Raji (cell line): Measurements from ENCODE around the gene ACOT7.

Experiments
- POLR2A ChIP-seq: IDR thresholded peaks from 2 replicates; pipeline ENCODE4 v1.6.1; 2011; ENCODE audit warnings: low read depth, low read length, control low read depth; ENCODE audit not compliant: insufficient read depth

The ACOT7 gene

DNA sequence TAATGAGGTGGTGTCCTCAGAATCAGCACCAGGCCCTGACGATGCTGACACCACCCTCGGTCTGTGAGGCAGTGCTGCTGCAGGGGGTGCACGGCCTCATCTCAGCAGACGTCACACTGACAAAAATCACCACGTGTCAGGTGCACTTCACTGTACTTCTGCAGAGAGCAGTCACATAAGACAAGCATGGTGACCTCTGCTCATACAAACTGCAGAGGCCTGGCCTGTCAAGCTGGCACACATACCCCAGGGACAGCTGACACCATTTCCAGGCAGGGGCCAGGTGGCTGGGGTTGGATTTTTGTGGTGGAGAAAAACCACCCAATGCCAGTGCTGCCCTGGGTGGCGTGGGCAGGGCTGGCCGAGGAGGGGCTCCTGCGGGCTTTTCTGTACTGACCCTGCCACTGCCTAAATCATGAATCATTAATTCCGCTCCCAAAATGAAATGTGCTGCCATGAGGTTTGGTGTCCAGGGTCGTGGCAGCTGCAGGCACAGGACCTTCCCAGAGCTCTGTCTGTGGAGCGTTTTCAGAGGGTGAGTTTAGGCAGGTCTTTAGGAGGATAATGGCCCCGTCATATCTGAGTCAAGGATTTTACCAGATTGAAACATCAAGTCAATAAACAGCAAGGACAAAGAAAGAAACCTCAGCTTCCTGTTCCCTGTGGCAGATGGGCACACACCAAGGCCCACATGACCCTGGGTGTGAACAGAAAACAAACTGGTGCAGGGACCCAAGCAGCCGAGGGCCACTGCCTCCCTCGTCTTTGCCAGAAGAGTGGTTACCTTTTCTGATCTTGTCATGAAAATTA lies 99.3 kb downstream of the ACOT7 start:
- TF ChIP-seq POLR2A, result no peak

DNA sequence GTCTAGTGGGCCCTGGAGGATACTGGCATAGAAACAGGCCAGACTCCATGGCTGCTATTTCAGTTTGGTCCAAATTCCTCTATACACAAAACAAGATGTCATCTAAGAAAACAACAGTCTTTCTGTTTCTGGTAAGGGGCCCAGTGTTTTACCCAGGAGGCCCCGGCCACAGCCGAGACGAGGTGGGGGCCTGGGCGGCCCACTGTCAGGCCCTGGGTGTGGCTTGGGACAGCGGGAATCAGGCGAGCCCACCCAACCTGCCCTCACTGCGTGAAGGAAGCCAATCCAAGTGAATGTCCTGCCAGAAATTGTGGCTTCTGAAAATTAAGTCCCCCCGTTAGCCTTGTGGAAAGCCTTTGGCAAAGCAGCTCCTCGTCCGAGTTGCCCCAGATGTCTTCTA lies 101.5 kb downstream of the ACOT7 start:
- TF ChIP-seq POLR2A, result no peak

DNA sequence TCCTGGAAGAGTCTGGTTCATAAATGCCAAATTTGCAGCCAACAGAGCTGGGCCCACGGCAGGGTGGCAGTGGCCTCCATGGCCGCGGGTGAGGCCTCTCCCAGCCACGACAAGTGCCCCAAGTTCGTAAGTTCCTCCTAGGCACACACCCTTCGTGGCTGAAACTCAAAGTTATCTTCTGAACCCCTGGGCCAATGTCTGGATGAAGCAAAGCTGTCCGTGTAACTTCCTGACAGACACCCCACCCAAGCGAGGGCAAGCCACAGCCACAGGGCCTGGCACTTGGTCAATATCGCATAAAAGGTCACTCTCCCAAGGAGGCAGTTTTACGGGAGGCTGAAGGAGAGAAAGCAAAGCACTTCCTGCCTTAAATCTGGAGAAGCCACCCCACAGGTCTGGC lies 104.9 kb downstream of the ACOT7 start:
- TF ChIP-seq POLR2A, result no peak

DNA sequence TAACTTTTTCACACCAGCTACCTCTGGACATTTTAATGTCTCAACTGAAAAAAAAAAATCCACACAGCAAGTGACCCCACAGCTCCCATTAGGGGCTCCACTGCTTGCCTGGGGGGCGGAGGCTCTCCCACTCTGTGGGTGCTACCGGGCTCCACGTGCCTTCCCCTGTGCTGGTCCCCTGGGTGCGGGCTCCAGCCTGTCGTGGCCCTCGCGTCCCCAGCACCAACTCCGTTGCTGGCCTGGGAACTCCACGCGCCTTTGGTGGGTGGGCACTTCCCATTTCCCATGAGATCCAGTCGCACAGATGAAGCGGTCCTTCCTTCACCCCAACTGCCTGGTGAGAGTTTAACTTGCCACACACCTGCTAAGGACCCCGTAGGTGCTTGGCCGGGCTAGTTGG lies 105.5 kb downstream of the ACOT7 start:
- TF ChIP-seq POLR2A, result no peak

DNA sequence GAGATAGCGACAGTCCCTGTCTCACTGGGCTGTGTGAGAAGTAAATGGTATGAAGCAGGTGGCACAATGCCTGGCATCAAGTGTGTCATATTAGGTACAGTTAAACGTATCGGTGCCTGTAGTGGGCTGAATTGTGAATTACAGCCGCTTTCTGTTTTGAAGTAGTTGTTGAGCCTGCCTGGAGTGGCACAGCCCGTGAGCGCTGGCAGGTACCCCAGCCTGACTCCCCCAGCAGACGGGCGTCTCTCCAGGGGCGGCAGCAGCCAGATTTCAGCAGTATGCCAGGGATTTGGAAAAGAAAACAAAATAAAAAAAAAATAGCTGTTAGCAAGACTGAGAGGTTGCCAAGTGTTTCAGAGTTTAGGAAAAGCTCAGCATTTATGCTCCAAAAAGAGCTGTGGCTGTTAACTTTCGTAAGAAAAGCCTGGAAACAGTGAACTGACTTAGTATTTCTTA lies 106.1 kb downstream of the ACOT7 start:
- TF ChIP-seq POLR2A, result no peak

DNA sequence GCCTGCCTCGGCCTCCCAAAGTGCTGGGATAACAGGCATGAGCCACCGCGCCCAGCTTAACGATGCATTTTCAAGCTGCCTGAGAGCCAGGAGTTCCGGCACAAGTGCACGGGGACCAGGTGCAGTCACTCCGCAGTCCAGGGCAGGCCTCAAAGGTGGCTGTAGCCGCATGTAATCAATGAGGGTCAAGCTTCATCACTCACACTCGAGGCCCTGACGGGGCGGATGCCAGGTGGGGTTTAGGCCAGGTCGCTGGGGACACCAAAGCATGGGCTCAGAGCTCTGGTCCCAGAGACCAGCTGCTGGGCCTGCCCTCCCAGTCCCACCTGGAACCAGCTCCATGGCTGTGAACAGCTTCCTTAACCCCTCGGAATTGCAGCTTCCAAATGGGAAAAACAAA lies 106.5 kb downstream of the ACOT7 start:
- TF ChIP-seq POLR2A, result no peak

DNA sequence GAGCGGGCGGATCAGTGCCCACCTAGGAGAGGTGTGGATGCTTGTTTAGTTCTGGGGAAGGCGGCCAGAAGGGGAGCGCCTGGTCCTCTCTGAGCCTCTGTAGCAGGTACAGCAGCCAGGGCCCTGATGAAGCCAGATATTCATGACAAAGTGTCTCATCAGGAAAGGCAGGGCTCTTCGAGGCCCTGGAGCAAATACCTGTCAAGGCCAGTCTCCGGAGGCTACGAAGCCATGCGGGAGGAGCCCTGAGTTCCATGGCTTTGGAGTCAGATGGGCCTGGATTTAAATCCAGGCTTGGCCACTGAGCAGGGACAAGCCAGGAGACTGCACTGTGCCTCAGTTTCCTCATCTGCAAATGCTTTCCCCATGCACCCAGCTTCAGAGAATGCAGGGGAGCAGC lies 107.3 kb downstream of the ACOT7 start:
- no peak for TF ChIP-seq POLR2A

DNA sequence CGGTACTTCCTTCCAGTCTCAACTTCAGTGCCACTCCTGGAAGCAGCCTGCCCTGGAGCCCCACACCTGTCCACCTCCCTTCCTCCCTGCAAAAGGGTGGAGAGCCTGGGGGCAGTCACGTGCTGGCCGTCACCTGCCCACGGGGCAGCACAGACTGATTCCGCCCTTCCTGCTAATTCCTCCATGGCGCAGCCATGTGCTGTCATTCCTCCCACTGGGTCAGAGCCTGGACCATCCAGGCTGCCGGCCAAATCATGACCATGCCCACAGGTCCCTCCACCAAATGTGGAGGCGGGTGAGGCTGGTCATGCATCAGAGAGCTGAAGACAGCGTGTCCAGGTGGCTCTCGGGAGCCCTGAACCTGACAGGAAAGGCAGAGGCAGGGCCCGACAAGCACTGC lies 108.2 kb downstream of the ACOT7 start:
- TF ChIP-seq POLR2A, result no peak

DNA sequence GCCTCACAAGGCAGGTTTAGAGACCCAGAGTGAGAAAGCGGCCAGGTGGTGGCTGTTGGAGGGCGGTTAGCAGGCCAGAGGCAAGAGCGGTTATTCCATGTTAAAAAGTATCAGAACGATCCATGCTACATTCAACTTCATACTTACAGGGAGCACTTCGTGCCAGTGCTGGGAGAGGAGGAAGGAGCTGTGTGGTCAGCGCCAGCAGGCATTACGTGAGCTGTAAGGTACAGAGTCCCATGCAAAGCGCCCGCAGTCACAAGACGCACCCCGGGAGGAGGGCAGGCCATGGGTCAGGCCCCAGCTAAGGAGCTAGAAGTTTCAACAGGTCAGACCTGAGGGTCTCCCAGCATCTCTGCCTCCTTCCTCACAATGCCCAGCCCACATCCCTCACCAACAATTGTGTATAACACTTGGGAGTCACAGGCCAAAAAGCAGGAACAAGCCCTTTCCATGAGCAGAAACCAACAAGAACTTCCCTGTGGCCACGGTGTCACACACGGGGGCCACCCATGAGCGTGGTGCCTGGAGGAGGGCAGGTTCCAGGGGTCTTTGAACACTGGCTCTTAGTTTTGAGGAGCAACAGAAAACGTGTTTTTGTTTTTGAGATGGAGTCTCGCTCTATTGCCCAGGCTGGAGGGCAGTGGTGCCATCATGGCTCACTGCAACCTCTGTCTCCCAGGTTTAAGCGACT lies 110.8 kb downstream of the ACOT7 start:
- TF ChIP-seq POLR2A, result no peak

DNA sequence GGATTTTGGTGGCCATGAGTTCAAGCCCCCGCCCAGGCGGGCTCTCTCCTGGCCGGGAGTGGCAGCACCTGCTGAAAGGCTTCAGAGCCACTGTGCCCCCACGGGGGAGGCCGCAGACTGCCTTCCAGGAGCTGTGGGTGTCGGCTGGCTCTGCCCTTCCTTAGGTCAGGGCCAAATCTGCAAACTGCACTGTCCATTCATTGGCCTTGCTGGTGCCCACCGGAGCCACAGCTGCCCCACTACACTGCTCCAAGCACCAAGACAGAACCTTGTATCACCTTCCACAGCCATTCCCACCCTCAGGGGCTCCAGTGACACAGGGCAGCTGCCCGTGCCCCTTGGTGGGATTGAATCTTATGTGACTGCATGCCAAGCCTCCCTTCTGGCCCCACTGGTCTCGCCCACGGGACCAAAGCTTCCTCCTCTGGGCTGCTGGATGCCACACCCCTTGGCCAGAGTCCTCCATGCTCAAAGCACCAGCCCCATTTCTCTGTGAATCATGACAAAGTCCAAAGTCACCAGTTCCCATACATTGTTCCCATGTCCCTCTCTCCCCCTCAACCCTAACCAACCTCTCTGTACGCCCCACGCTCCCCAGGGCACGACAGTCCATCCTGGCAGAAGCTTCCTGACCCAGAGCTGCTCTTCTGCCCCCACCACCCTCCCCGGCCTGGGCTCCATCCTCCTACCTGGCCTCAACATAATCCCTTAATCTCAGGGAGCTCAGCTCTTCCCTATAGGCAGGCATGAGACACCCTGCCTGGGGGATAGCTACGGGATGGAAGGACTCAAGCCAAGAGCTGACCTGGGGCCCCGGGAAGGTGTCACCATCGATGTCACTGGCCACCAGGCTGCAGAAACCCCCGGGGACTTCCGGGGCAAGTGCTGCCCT lies 111.8 kb downstream of the ACOT7 start:
- no peak for TF ChIP-seq POLR2A

DNA sequence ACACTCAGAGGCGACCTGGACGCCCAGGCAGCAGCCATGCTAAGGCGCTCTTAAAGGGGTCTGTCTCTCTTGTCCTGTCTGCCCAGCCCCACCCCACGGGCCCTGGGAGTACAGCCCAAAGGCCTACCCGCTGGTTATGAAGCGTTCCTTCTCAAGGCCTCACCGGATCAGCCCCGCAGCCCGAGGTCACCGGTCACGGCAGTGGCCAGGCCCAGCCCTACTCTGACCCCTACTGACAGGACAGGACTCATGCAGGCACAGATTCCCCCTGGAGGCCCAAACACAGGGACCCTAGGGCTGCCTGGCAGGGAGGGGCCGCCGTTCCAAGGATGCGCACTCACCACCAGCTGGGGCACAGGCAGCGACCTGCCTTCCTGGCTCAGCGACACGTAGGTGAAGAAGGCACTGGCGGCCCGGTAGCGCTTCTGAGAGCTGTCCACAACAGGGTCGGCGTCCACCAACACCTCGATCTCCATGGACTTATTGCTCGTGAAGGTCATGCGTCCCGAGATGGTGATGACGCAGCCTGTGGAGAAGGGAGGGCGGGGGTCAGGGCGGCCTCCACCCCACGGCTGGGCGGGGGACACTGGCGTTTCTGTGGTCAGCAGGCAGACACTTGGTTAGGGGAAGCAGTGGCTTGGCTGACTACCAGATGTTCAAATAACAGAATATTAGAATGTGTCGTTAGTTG lies 112.7 kb downstream of the ACOT7 start:
- TF ChIP-seq POLR2A, result no peak

DNA sequence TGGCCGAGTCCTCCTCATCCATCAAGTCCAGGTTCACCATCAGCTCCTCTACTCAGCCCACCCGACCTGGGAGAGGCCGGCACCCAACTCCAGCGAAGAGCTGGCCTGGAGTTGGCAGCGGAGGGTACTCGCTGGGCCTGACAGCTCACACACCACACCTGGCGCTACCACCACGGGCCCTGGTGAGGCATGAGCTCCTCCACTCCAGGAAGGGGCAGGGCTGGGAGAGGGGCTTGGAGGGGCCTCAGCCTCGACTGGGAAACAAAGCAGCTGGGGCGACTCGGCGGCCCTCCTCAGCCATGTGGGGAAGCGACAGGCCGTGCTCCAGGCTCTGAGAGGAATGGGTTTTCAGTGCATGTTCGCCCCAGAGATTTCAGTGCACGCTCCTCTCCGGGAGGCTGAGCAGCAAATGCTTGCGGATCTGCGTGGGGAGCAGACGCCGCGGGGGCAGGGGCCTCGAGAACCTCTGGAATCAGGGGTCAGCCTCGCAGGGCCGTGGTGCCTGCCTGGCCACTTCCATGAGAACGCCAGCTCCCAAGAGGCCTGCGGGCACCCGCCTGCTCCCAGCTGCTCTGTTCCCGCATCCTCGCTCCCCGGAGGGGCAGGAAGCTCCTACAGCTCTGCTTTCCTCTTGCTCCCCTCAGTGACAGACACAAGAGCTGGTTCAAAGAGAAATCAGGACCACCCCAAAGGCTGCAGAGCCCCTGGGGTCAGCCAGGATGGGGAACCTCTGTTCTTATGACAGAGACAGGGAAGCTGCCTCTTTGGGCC lies 113.8 kb downstream of the ACOT7 start:
- no peak for TF ChIP-seq POLR2A

DNA sequence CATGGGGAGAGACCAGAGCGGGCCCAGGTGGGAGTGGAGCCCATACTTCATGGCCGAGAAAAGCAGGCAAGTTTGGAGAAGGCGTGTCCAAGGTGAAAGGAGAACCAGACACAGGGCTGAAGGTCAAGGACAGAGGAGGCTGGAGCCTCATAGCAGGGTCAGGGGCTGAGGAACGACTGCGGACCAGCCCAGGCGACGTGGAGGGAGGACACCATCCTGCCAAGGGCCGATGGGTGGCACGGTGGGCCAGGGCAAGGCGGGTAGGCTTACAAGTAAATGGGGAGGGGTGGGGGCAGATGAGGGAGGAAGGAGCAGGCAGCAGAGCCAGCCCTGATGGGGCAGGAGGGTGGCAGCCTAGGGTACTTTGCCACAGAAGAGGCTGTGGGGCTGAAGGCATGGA lies 114.5 kb downstream of the ACOT7 start:
- TF ChIP-seq POLR2A, result no peak

DNA sequence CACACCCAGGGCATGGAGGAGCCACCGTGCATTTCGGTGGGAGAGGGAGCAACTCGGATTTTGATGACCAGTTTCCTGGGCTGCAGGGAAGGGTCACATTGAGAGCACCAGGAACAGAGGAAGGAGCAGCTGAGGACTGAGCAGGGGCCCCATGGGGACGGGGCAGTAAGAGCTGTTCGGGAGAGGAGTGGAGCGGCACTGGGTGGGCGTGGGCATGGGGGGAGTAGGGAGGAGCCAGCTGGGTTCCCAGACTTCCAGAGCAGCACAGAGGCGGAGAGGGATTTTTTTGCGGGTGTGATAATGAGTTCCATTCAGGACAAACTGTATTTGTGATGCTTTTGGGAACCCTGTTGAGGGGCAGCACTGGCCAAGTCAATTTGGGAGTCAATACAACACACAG lies 115.3 kb downstream of the ACOT7 start:
- no peak for TF ChIP-seq POLR2A

DNA sequence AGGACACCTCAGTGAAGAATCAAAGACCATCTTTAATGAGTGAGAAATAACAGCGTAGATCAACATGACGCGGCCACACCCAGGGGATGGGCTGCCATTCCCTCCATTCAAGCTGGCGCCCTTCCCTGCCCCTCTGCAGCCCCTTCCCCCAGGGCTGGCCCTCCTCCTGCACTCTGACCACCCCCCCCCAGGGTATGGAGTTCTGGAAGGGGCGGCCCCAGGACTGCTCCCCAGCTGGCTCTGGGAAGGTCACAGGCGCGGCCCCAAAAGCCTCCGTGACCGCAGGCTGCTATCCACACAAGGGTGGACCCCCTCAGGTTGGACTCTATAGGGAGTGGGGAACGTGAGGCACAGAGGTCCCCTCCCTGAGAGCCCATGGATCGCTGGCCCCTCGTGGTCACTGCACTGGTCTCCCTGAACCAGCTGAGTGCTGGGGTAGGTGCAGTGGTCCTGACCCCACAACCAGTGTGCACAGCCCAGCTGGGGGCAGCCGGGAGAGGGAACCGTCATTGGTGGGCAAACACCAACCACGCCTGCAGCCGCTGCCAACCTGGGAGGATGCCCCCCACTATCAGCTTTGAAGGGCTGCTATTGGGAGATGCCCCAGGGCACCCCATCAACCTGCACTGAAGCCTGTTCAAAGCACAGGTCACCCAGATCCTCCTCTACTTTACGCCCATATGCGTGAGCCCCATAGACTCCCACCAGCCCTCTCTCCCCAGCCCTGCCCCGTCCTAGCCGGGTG lies 116.6 kb downstream of the ACOT7 start:
- no peak for TF ChIP-seq POLR2A
